Mucosa of rectum (tissue), 2 donors: ENCODE data around the gene NTSR1.

ENCODE experiments used
- H3K27ac ChIP-seq, 2 donors: one replicate each; pipeline ENCODE4 v1.7.0; 2013; ENCODE audit warnings: inconsistent platforms in 2 of 2, low read depth in 2 of 2, low read length in 2 of 2
- H3K27me3 ChIP-seq, 2 donors: one replicate each; pipeline ENCODE4 v1.7.0; 2013; ENCODE audit warnings: low read length in 2 of 2; ENCODE audit not compliant: control insufficient read depth in 2 of 2, insufficient read depth in 2 of 2
- H3K36me3 ChIP-seq, 2 donors: one replicate each; pipeline ENCODE4 v1.7.0; 2013; ENCODE audit warnings: low read length in 2 of 2; ENCODE audit not compliant: control insufficient read depth in 2 of 2, insufficient read depth in 2 of 2
- H3K4me1 ChIP-seq, 2 donors: one replicate each; pipeline ENCODE4 v1.7.0; 2013; ENCODE audit warnings: low read length in 2 of 2, mild to moderate bottlenecking in 1 of 2; ENCODE audit not compliant: control insufficient read depth in 2 of 2, insufficient read depth in 2 of 2
- H3K4me3 ChIP-seq, 2 donors: one replicate each; pipeline ENCODE4 v1.7.0; 2013; ENCODE audit warnings: low read length in 2 of 2
- H3K9ac ChIP-seq, 2 donors: one replicate each; pipeline ENCODE4 v1.7.0; 2013; ENCODE audit warnings: low read length in 2 of 2, low read depth in 1 of 2, mild to moderate bottlenecking in 1 of 2
- H3K9me3 ChIP-seq, 2 donors: one replicate each; pipeline ENCODE4 v1.7.0; 2013; ENCODE audit warnings: low read length in 2 of 2; ENCODE audit not compliant: control insufficient read depth in 2 of 2
- donor health status: healthy.
- donor health status: Normal muscosa, but diverticular disease.

NTSR1 gene

GRCh38 chr20:62693524-62693922 lies 15.1 kb upstream of the NTSR1 start:
- H3K4me1 ChIP-seq: peaks cover 0 to 3% of the 10 kb centered on the region in 2 donors
- H3K27me3 ChIP-seq: peaks cover 0 to 12% of the 10 kb centered on the region in 2 donors
- no peak overlapping the region for H3K27ac ChIP-seq
- H3K9me3 ChIP-seq: no peaks in the 10 kb centered on the region
- H3K36me3 ChIP-seq: no peaks in the 10 kb centered on the region
- no peak overlapping the region for H3K4me3 ChIP-seq
- no peak overlapping the region for H3K9ac ChIP-seq

- Histone ChIP-seq H3K9me3 (no peaks in the 10 kb centered on the region), H3K9ac (no peak overlapping the region), H3K4me1 (peaks cover 0 to 3% of the 10 kb centered on the region in 2 donors), H3K4me3 (no peak overlapping the region), H3K27ac (no peak overlapping the region), H3K36me3 (no peaks in the 10 kb centered on the region), H3K27me3 (peaks cover 0 to 12% of the 10 kb centered on the region in 2 donors)
Observed at GRCh38 chr20:62694106-62694505, 14.5 kb upstream of the NTSR1 start.

GRCh38 chr20:62694868-62695267 lies 13.8 kb upstream of the NTSR1 start:
- Histone ChIP-seq H3K27me3 (peaks cover 0 to 12% of the 10 kb centered on the region in 2 donors), H3K9ac (no peak overlapping the region), H3K4me1 (peaks cover 0 to 3% of the 10 kb centered on the region in 2 donors), H3K36me3 (no peaks in the 10 kb centered on the region), H3K4me3 (no peak overlapping the region), H3K27ac (no peak overlapping the region), H3K9me3 (no peaks in the 10 kb centered on the region)

GRCh38 chr20:62695448-62696414 lies 12.9 kb upstream of the NTSR1 start:
- H3K4me1 ChIP-seq: peaks cover 0 to 3% of the 10 kb centered on the region in 2 donors
- no peak overlapping the region for H3K4me3 ChIP-seq
- no peaks in the 10 kb centered on the region for H3K9me3 ChIP-seq
- H3K27ac ChIP-seq: no peak overlapping the region
- no peak overlapping the region for H3K9ac ChIP-seq
- H3K27me3 ChIP-seq: peaks cover 0 to 8% of the 10 kb centered on the region in 2 donors
- no peaks in the 10 kb centered on the region for H3K36me3 ChIP-seq

GRCh38 chr20:62696434-62696957 lies 12.1 kb upstream of the NTSR1 start:
- Histone ChIP-seq H3K27me3 (peaks cover 0 to 8% of the 10 kb centered on the region in 2 donors), H3K36me3 (no peaks in the 10 kb centered on the region), H3K9ac (no peak overlapping the region), H3K9me3 (no peaks in the 10 kb centered on the region), H3K4me3 (no peak overlapping the region), H3K27ac (no peak overlapping the region), H3K4me1 (peaks cover 0 to 3% of the 10 kb centered on the region in 2 donors)

- H3K27me3 ChIP-seq: peaks cover 0 to 8% of the 10 kb centered on the region in 2 donors
- H3K4me3 ChIP-seq: no peak overlapping the region
- no peak overlapping the region for H3K27ac ChIP-seq
- H3K9me3 ChIP-seq: no peaks in the 10 kb centered on the region
- peaks cover 0 to 3% of the 10 kb centered on the region in 2 donors for H3K4me1 ChIP-seq
- no peak overlapping the region for H3K9ac ChIP-seq
- no peaks in the 10 kb centered on the region for H3K36me3 ChIP-seq
Observed at GRCh38 chr20:62696989-62697388, 11.6 kb upstream of the NTSR1 start.

GRCh38 chr20:62697468-62697912 lies 11.1 kb upstream of the NTSR1 start:
- H3K27ac ChIP-seq: no peak overlapping the region
- no peak overlapping the region for H3K4me3 ChIP-seq
- no peaks in the 10 kb centered on the region for H3K36me3 ChIP-seq
- no peak overlapping the region for H3K9ac ChIP-seq
- peaks cover 0 to 3% of the 10 kb centered on the region in 2 donors for H3K4me1 ChIP-seq
- peaks cover 0 to 8% of the 10 kb centered on the region in 2 donors for H3K27me3 ChIP-seq
- H3K9me3 ChIP-seq: no peaks in the 10 kb centered on the region

- peaks cover 0 to 8% of the 10 kb centered on the region in 2 donors for H3K27me3 ChIP-seq
- H3K4me3 ChIP-seq: no peak overlapping the region
- H3K36me3 ChIP-seq: no peaks in the 10 kb centered on the region
- peaks cover 0 to 3% of the 10 kb centered on the region in 2 donors for H3K4me1 ChIP-seq
- H3K27ac ChIP-seq: no peak overlapping the region
- H3K9ac ChIP-seq: no peak overlapping the region
- H3K9me3 ChIP-seq: no peaks in the 10 kb centered on the region
Observed at GRCh38 chr20:62698231-62698630, 10.4 kb upstream of the NTSR1 start.

- peaks cover 3 to 4% of the 10 kb centered on the region in 2 donors for H3K4me1 ChIP-seq
- peaks cover 0 to 8% of the 10 kb centered on the region in 2 donors for H3K27me3 ChIP-seq
- no peaks in the 10 kb centered on the region for H3K9me3 ChIP-seq
- H3K27ac ChIP-seq: no peak overlapping the region
- H3K4me3 ChIP-seq: no peak overlapping the region
- no peak overlapping the region for H3K9ac ChIP-seq
- H3K36me3 ChIP-seq: no peaks in the 10 kb centered on the region
Observed at GRCh38 chr20:62699296-62699695, 9.3 kb upstream of the NTSR1 start.

- H3K27me3 ChIP-seq: peaks cover 0 to 8% of the 10 kb centered on the region in 2 donors
- H3K4me3 ChIP-seq: no peak overlapping the region
- peaks cover 3 to 4% of the 10 kb centered on the region in 2 donors for H3K4me1 ChIP-seq
- H3K36me3 ChIP-seq: no peaks in the 10 kb centered on the region
- no peak overlapping the region for H3K27ac ChIP-seq
- no peaks in the 10 kb centered on the region for H3K9me3 ChIP-seq
- H3K9ac ChIP-seq: no peak overlapping the region
Observed at GRCh38 chr20:62699741-62700140, 8.9 kb upstream of the NTSR1 start.
